Measurements from ENCODE around the gene ZNF597. TPM values are rescaled to one million over a fixed set of nuclear protein-coding genes. Genes with fewer than 3 reads are reported as not detected.
A peak's percentile ranks its signal among the peaks of the same experiment; 100 is the strongest.
"Not testable (repeated sequence)": the region's sequence is repeated elsewhere in the genome, so short reads cannot be mapped to it uniquely, and the experiment has no call there.

Gene ZNF597
- total and polyA plus RNA-seq, 10 donors = 0.78 to 4.6 (median 3.2) TPM

GRCh38 chr16:3474136-3474779 lies 31.0 kb upstream of the ZNF597 start:
- WGBS, 5 donors = 72 to 93% (median 83%) methylated on average over 16 of the region's 16 CpGs
- Histone ChIP-seq H3K4me1 (peaks cover 0 to 64% (median 28%) of the 10 kb centered on the region in 6 donors), H3K9me3 (peaks cover 0 to 5% (median 0%) of the 10 kb centered on the region in 8 donors), H3K27ac (peak overlapping the region in 2 of 8 donors; percentile 33 to 36), H3K36me3 (peaks cover 0 to 96% (median 13%) of the 10 kb centered on the region in 6 donors), H3K4me3 (no peak overlapping the region), H3K27me3 (replicated peaks in 1 of 7) (no peaks in the 10 kb centered on the region)
- intact Hi-C loops (cut with DNase I; ENCODE audit: low total_unique reads) = no loop called here
- TF ChIP-seq POLR2AphosphoS5 (IDR thresholded peaks at IDR 0.05) (peak in 2 of 3 donors; percentile 29 to 32), POLR2A (IDR thresholded peaks at IDR 0.05) (no peak)
- no peak for DNase-seq

DNA sequence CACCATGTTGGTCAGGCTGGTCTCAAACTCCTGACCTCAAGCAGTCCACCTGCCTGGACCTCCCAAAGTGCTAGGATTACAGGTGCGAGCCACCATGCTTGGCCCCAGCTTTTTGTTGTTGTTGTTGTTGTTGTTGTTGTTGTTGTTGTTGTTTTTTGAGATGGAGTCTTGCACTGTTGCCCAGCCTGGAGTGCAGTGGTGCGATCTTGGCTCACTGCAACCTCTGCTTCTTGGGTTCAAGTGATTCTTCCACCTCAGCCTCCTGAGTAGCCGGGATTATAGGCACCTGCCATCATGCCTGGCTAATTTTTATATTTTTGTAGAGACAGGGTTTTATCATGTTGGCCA lies 30.3 kb upstream of the ZNF597 start:
- Histone ChIP-seq H3K4me1 (peaks cover 0 to 71% (median 31%) of the 10 kb centered on the region in 6 donors), H3K36me3 (peaks cover 0 to 95% (median 8%) of the 10 kb centered on the region in 6 donors)
- H3K27ac ChIP-seq; DNase-seq; H3K4me3 ChIP-seq; H3K9me3 ChIP-seq; H3K27me3 ChIP-seq (replicated peaks in 1 of 7); intact Hi-C loops (cut with DNase I; ENCODE audit: low total_unique reads): not testable (repeated sequence)
- 84 to 96% (median 89%) methylated on average over 3 of the region's 3 CpGs for WGBS, 5 donors

DNA sequence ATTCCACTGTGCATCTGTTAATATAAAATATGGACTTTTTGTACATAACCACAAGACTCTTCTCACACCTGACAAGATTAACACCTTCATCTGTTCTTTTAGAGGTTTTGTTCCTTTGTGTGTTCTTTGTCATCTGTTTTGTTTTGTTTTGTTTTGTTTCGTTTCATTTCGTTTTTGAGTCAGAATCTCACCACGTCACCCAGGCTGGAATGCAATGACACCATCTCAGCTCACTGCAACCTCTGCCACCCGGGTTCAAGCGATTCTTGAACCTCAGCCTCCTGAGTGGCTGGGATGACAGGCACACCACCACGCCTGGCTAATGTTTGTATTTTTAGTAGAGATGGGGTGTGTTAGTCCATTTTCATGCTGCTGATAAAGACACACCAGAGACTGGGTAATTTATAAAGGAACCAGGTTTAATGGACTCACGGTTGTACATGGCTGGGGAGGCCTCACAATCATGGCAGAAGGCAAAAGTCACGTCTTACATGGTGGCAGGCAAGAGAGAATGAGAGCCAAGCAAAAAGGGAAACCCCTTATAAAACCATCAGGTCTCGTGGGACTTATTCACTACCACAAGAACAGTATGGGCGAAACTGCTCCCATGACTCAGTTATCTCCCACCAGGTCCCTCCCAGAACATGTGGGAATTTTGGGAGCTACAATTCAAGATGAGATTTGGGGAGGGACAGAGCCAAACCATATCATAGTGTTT lies 29.7 kb upstream of the ZNF597 start:
- TF ChIP-seq, protein P1, sequence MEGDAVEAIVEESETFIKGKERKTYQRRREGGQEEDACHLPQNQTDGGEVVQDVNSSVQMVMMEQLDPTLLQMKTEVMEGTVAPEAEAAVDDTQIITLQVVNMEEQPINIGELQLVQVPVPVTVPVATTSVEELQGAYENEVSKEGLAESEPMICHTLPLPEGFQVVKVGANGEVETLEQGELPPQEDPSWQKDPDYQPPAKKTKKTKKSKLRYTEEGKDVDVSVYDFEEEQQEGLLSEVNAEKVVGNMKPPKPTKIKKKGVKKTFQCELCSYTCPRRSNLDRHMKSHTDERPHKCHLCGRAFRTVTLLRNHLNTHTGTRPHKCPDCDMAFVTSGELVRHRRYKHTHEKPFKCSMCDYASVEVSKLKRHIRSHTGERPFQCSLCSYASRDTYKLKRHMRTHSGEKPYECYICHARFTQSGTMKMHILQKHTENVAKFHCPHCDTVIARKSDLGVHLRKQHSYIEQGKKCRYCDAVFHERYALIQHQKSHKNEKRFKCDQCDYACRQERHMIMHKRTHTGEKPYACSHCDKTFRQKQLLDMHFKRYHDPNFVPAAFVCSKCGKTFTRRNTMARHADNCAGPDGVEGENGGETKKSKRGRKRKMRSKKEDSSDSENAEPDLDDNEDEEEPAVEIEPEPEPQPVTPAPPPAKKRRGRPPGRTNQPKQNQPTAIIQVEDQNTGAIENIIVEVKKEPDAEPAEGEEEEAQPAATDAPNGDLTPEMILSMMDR (IDR thresholded peaks at IDR 0.05 in 8 of 11, conservative IDR thresholded peaks at IDR 0.05 in 3 of 11) = no peak
- TF ChIP-seq POLR2AphosphoS5 (IDR thresholded peaks at IDR 0.05) (no peak), POLR2A (IDR thresholded peaks at IDR 0.05) (no peak)
- 78 to 90% (median 86%) methylated on average over 10 of the region's 10 CpGs for WGBS, 5 donors
- no peak for DNase-seq

DNA sequence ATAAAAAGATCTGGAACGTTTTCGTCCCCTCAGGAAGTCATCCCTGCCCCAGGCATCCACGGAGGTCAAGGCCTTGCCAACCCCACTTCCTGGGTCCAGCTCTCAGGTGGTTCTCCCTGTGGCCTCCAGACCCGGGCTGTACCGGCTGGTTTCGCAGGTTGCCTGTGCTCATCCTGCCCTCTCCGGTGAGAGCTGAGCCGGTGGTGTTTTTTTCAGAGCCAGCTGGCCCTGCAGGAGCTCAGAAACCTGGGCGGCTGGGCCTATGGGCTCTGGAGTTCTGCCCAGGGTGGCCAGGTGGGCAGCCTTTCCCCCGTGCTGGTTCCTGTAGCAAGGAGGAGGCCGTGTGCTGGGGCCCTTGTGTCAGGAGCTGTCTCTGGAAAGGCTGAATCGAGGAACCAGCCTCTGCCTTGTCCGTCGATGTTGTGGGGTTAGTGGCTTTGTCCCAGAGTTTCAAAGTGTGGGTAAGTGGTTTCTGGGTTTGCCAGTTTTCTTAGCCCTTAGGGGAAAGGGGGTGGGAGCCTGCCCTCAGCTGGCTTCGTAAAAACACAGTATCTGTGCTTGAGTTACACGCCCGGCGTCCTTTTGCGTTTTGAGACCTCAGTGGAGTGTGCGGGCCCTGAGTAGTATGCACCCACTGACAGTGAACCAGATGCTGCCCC lies 28.3 kb upstream of the ZNF597 start:
- TF ChIP-seq POLR2A (IDR thresholded peaks at IDR 0.05) = no peak
- no peak for TF ChIP-seq POLR2AphosphoS5 (IDR thresholded peaks at IDR 0.05)
- TF ChIP-seq, protein P1 (IDR thresholded peaks at IDR 0.05 in 8 of 11, conservative IDR thresholded peaks at IDR 0.05 in 3 of 11) = no peak
- WGBS, 5 donors = 88 to 93% (median 92%) methylated on average over 16 to 20 of the region's 20 CpGs
- H3K9me3 ChIP-seq = peaks cover 0 to 5% (median 0%) of the 10 kb centered on the region in 8 donors

More for the DNA sequence above, 29.7 kb upstream of the ZNF597 start:
- H3K27ac ChIP-seq = no peak overlapping the region
- H3K4me1 ChIP-seq = peaks cover 0 to 77% (median 36%) of the 10 kb centered on the region in 6 donors
- H3K27me3 ChIP-seq (replicated peaks in 1 of 7) = no peaks in the 10 kb centered on the region
- peaks cover 0 to 5% (median 0%) of the 10 kb centered on the region in 8 donors for H3K9me3 ChIP-seq
- intact Hi-C loops (cut with DNase I; ENCODE audit: low total_unique reads) = no loop called here
- no peak overlapping the region for H3K4me3 ChIP-seq
- peaks cover 0 to 95% (median 6%) of the 10 kb centered on the region in 6 donors for H3K36me3 ChIP-seq

More for the DNA sequence above, 28.3 kb upstream of the ZNF597 start:
- intact Hi-C loops (cut with DNase I; ENCODE audit: low total_unique reads) = no loop called here
- Histone ChIP-seq H3K36me3 (peaks cover 0 to 95% (median 6%) of the 10 kb centered on the region in 6 donors), H3K4me1 (peaks cover 0 to 91% (median 42%) of the 10 kb centered on the region in 6 donors), H3K27me3 (replicated peaks in 1 of 7) (no peaks in the 10 kb centered on the region), H3K27ac (no peak overlapping the region), H3K4me3 (no peak overlapping the region)
- no peak for DNase-seq
